T-cell (primary cell): ENCODE results near the gene PTPMT1. TPM values are rescaled to one million over a fixed set of nuclear protein-coding genes. Genes with fewer than 3 reads are reported as not detected.

Source experiments
- ATAC-seq, 4 experiments: fragments of 200-7000 bp in 3 of 4; fragments of 150-1000 bp in 1 of 4; cut with Tn5 transposase; replicated peaks in 1 of 4; 1 replicate in 3 of 4; 2 replicates in 1 of 4; pipeline ENCODE4 v1.10.0; 2021; ENCODE audit warnings: moderate library complexity in 3 of 4, mild to moderate bottlenecking in 2 of 4, moderate number of reproducible peaks in 1 of 4
- CTCF ChIA-PET, 2 donors: fragments of 300-600 bp; sonication (Branson Sonifier 250); formaldehyde crosslinking; loops; one replicate each; lab custom pipeline; 2022; ENCODE audit warnings: antibody characterized with exemption in 2 of 2; lab: Charles Lee
- POLR2A ChIA-PET, 2 donors: fragments of 300-600 bp; sonication (Branson Sonifier 250); formaldehyde crosslinking; loops; one replicate each; lab custom pipeline; 2022; ENCODE audit warnings: antibody characterized with exemption in 2 of 2; lab: Charles Lee
- DNase-seq, 35 experiments: peaks; one replicate each; pipeline versions ENCODE4 v3.0.0 to v3.0.0-alpha.2; 2013 to 2023
- H3K27ac ChIP-seq: one replicate; pipeline ENCODE4 v1.5.1; 2013; ENCODE audit warnings: low read length
- H3K27me3 ChIP-seq, 2 experiments: replicated peaks in 1 of 2; 1 replicate in 1 of 2; 2 replicates in 1 of 2; pipeline versions ENCODE4 v1.6.1 to v1.7.0; 2013; ENCODE audit warnings: low read length in 1 of 2, mixed read lengths in 1 of 2; ENCODE audit not compliant: control insufficient read depth in 2 of 2, insufficient read depth in 2 of 2; ENCODE audit errors: extremely low read depth in 1 of 2
- H3K36me3 ChIP-seq, 2 donors: 1 replicate in 1 of 2; 2 replicates in 1 of 2; pipeline versions ENCODE4 v1.6.1 to v1.7.0; 2013; ENCODE audit warnings: low read length in 1 of 2; ENCODE audit not compliant: control insufficient read depth in 2 of 2, insufficient read depth in 1 of 2; ENCODE audit errors: extremely low read depth in 1 of 2
- H3K4me1 ChIP-seq, 2 experiments: 1 replicate in 1 of 2; 2 replicates in 1 of 2; pipeline versions ENCODE4 v1.6.1 to v1.7.0; 2013; ENCODE audit warnings: low read length in 2 of 2, mixed read lengths in 1 of 2; ENCODE audit not compliant: insufficient read depth in 2 of 2, control insufficient read depth in 1 of 2; ENCODE audit errors: extremely low read depth in 1 of 2
- H3K4me3 ChIP-seq, 2 donors: 1 replicate in 1 of 2; 2 replicates in 1 of 2; pipeline versions ENCODE4 v1.5.1 to v1.7.0; 2013; ENCODE audit warnings: mild to moderate bottlenecking in 2 of 2, low read length in 1 of 2, moderate library complexity in 1 of 2; ENCODE audit not compliant: control insufficient read depth in 1 of 2; ENCODE audit errors: extremely low read depth in 1 of 2
- H3K9me3 ChIP-seq: 2 replicates; pipeline ENCODE4 v1.7.0; 2013
- H3K27ac Mint-ChIP-seq, 2 donors: one replicate each; pipeline ENCODE4 v1.8.0; 2020 to 2021; ENCODE audit warnings: mild to moderate bottlenecking in 2 of 2, mixed read lengths in 2 of 2
- H3K27me3 Mint-ChIP-seq, 2 donors: one replicate each; pipeline ENCODE4 v1.8.0; 2021 to 2022; ENCODE audit warnings: mixed read lengths in 2 of 2
- H3K36me3 Mint-ChIP-seq: one replicate; pipeline ENCODE4 v1.8.0; 2021; ENCODE audit warnings: mixed read lengths
- H3K4me1 Mint-ChIP-seq, 3 donors: one replicate each; pipeline ENCODE4 v1.8.0; 2020 to 2022; ENCODE audit warnings: mixed read lengths in 3 of 3, mild to moderate bottlenecking in 1 of 3
- H3K4me3 Mint-ChIP-seq, 3 donors: one replicate each; pipeline ENCODE4 v1.8.0; 2020 to 2022; ENCODE audit warnings: mild to moderate bottlenecking in 3 of 3, mixed read lengths in 3 of 3, moderate library complexity in 3 of 3
- H3K9me3 Mint-ChIP-seq, 3 donors: one replicate each; pipeline ENCODE4 v1.8.0; 2020 to 2022; ENCODE audit warnings: mixed read lengths in 3 of 3
- WGBS: methylation state at CpG from one replicate; pipeline ENCODE4 v1.1.5; 2013; ENCODE audit warnings: missing lambda C conversion rate; ENCODE audit not compliant: insufficient coverage; 5-methylcytosine and 5-hydroxymethylcytosine counted together
- total RNA-seq, 35 experiments: library from RNA in 6 of 35; stranded (reverse) in 6 of 35; fragments of 120-200 nt in 1 of 35; gene quantifications; one replicate each; pipeline versions ENCODE4 v1.2.1 to v1.2.4 and lab custom pipeline; 2013 to 2026

PTPMT1 gene
- total RNA-seq, 5 donors from 2014 or later (not counting 1 experiment from before 2014, with no cell fraction given), result 14.9 to 25.3 (median 25.0) TPM

DNA sequence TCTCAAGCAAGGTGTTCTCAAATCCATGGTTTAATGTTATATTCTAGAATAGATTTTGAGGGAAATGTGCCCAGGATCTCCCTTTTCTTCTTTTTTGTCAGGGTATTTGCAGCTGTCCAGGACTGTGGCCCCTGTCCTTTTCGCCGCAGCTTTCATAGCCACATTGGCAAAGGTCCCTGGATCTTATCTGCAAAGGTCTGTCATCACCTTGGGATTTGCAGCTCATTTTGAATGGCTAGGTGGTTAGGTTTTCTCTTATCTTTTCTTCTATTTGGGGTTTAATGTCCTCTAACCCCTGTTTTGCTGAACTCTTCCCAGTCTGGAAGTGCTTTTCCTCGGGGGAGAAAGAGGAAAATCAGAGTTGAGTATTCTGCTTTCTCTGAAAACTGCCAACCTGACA is 40.5 kb downstream of the PTPMT1 start:
- H3K36me3 Mint-ChIP-seq, result peaks cover 9% of the 10 kb centered on the region
- CTCF ChIA-PET, result no interaction called here
- Histone ChIP-seq H3K27me3 (peaks cover 0 to under 1% of the 10 kb centered on the region in 2 experiments), H3K36me3 (peaks cover under 1 to 5% of the 10 kb centered on the region in 2 donors), H3K4me1 (no peaks in the 10 kb centered on the region), H3K9me3 (no peaks in the 10 kb centered on the region), H3K27ac (no peak overlapping the region), H3K4me3 (no peak overlapping the region)
- H3K4me1 Mint-ChIP-seq, result no peaks in the 10 kb centered on the region
- H3K27ac Mint-ChIP-seq, result no peak overlapping the region
- POLR2A ChIA-PET, result no interaction called here
- 100% methylated on average over 2 of the region's 3 CpGs for WGBS
- DNase-seq, result no peak
- no peaks in the 10 kb centered on the region for H3K27me3 Mint-ChIP-seq
- H3K4me3 Mint-ChIP-seq, result no peak overlapping the region
- no peaks in the 10 kb centered on the region for H3K9me3 Mint-ChIP-seq
- ATAC-seq, result no peak

DNA sequence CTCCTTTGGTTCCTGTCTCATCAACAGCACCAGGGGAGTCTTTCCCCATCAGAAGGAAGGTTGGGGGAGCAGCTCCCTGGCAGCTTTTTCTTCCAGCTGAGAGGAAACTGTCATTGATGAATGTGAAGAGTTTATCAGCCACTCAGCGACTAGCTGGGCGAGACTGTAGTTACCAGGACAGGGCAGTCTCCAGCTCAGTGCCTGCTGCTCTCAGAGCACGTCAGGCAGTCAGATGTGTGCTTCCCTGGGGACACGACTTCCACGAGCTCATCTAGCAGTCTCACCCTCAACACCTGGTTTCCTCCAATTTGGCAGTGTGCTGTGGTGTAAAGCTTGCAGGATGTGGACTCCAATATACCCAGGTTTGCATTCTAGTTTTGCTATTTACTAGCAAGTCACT is 41.3 kb downstream of the PTPMT1 start:
- ChIA-PET CTCF (no interaction called here), POLR2A (interaction anchor here in 1 of 2 donors (0.6 kb wide), 1 partner anchor 1772 kb away, joined by 3 read pairs; no protein-coding TSS in a partner anchor)
- peaks cover 0 to 2% (median 0%) of the 10 kb centered on the region in 3 donors for H3K4me1 Mint-ChIP-seq
- Histone ChIP-seq H3K4me1 (no peaks in the 10 kb centered on the region), H3K27me3 (no peaks in the 10 kb centered on the region), H3K4me3 (no peak overlapping the region), H3K9me3 (no peaks in the 10 kb centered on the region), H3K36me3 (peaks cover 4 to 5% of the 10 kb centered on the region in 2 donors), H3K27ac (no peak overlapping the region)
- no peaks in the 10 kb centered on the region for H3K27me3 Mint-ChIP-seq
- H3K27ac Mint-ChIP-seq, result no peak overlapping the region
- ATAC-seq (no peak), DNase-seq (no peak)
- WGBS, result 93% methylated on average over 2 of the region's 5 CpGs
- H3K4me3 Mint-ChIP-seq, result no peak overlapping the region
- no peaks in the 10 kb centered on the region for H3K9me3 Mint-ChIP-seq
- peaks cover 9% of the 10 kb centered on the region for H3K36me3 Mint-ChIP-seq

DNA sequence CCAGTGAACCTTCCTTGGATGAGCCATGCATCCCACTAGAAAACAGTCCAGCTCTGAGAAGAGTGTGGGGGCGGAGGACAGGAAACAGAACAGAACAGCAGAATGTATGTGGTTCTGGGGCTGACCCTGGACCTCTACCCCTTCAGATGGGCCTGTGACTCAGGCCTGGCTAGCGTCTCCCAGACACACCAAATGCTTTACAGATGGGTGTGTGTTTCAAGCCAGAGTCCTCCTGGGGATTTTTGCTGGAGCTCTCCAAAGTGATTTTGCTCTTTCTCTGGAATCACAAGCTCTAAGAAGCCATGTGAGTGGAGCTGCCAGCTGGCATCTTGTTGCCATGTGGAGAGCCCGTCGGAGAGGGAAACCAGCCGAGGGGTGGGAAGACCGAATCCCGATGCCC is 42.0 kb downstream of the PTPMT1 start:
- no peaks in the 10 kb centered on the region for H3K9me3 ChIP-seq
- H3K27ac Mint-ChIP-seq, result no peak overlapping the region
- H3K4me1 ChIP-seq, result no peaks in the 10 kb centered on the region
- ChIA-PET CTCF (no interaction called here), POLR2A (no interaction called here)
- no peak overlapping the region for H3K4me3 Mint-ChIP-seq
- peaks cover 4 to 5% of the 10 kb centered on the region in 2 donors for H3K36me3 ChIP-seq
- no peaks in the 10 kb centered on the region for H3K9me3 Mint-ChIP-seq
- peaks cover 9% of the 10 kb centered on the region for H3K36me3 Mint-ChIP-seq
- no peaks in the 10 kb centered on the region for H3K27me3 ChIP-seq
- ATAC-seq, result no peak
- no peak overlapping the region for H3K27ac ChIP-seq
- H3K4me3 ChIP-seq, result no peak overlapping the region
- DNase-seq, result peak in 1 of 35 experiments; percentile 8
- no peaks in the 10 kb centered on the region for H3K27me3 Mint-ChIP-seq
- WGBS, result 93% methylated on average over 6 of the region's 7 CpGs
- H3K4me1 Mint-ChIP-seq, result peaks cover 0 to 3% (median 0%) of the 10 kb centered on the region in 3 donors

DNA sequence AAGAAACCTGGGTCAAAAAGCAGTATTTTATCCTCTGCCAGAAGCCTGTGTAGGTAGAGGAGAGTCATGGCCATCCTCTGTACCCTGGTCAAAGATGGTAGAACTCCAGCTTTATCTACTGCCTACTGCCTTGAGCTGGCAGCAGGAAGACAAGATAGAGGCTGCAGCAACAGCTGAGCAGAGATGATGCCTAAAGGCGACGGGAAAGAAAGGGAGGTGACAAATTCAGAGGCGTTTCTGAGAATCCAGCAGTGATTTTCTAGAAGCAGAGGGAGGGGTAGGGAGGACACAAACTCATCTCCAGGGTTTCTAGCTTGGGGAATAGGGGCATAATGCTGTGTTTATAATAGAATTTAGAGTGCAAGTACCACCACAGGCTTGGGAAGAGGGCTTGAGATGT is 44.3 kb downstream of the PTPMT1 start:
- no peaks in the 10 kb centered on the region for H3K9me3 Mint-ChIP-seq
- peaks cover 9% of the 10 kb centered on the region for H3K36me3 Mint-ChIP-seq
- WGBS, result 20% methylated on average over 3 of the region's 3 CpGs
- no peak overlapping the region for H3K4me3 Mint-ChIP-seq
- CTCF ChIA-PET, result no interaction called here
- H3K27me3 ChIP-seq, result no peaks in the 10 kb centered on the region
- peaks cover 0 to 3% (median 0%) of the 10 kb centered on the region in 3 donors for H3K4me1 Mint-ChIP-seq
- H3K4me3 ChIP-seq, result no peak overlapping the region
- POLR2A ChIA-PET, result no interaction called here
- ATAC-seq (no peak), DNase-seq (no peak)
- no peaks in the 10 kb centered on the region for H3K4me1 ChIP-seq
- no peak overlapping the region for H3K27ac ChIP-seq
- H3K9me3 ChIP-seq, result no peaks in the 10 kb centered on the region
- no peaks in the 10 kb centered on the region for H3K27me3 Mint-ChIP-seq
- peaks cover 4 to 5% of the 10 kb centered on the region in 2 donors for H3K36me3 ChIP-seq
- H3K27ac Mint-ChIP-seq, result no peak overlapping the region

DNA sequence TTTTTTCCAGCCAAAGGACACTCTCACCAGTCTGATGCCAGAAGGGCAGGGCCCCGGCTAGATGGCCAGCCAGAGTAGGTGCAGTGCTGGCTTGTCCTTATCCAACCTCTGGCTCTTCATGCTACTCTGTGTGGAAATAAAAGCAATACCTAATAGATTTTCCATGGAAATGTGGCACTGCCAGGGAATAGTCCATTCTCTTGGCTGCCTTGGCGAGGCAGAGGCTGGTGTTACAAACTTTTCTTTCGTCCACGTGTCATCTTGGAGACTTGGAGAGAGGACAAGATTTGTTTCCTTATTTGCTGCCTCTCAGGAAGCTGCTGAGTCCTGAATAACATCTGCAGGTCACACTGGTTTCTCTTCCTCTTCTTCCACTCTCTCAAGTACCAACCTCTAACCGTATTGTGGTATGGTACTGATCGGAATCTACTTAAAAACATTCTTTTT is 46.0 kb downstream of the PTPMT1 start:
- DNase-seq (peak in 1 of 35 experiments; percentile 5), ATAC-seq (no peak)
- Histone ChIP-seq H3K4me1 (no peaks in the 10 kb centered on the region), H3K4me3 (no peak overlapping the region), H3K9me3 (no peaks in the 10 kb centered on the region), H3K27me3 (no peaks in the 10 kb centered on the region), H3K27ac (no peak overlapping the region), H3K36me3 (peaks cover 4 to 5% of the 10 kb centered on the region in 2 donors)
- Mint-ChIP-seq H3K4me3 (no peak overlapping the region), H3K4me1 (peaks cover 0 to 3% (median 0%) of the 10 kb centered on the region in 3 donors), H3K27me3 (no peaks in the 10 kb centered on the region), H3K27ac (no peak overlapping the region), H3K9me3 (no peaks in the 10 kb centered on the region), H3K36me3 (peaks cover 4% of the 10 kb centered on the region)
- ChIA-PET CTCF (no interaction called here), POLR2A (no interaction called here)
- 68% methylated on average over 3 of the region's 6 CpGs for WGBS

DNA sequence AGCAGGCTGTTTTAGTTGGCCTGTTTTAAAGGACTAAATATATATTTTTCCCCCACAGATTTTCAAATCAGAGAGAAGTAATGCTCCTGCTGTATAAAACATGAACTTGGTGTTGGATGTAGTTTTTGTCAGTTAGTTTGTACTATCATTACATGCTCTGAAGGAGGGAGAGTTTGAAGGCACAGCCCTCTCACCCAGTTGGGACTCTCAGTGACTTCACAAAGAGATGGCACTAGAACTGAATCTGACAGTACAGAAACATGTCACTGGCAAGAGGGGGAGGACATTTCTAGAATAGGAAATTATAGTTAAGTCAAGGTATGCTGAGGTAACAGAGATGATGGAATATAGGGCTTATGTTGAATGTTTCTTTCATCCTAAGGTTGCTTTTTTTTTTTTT is 49.9 kb downstream of the PTPMT1 start:
- no peaks in the 10 kb centered on the region for H3K9me3 ChIP-seq
- no peak overlapping the region for H3K27ac Mint-ChIP-seq
- H3K4me1 ChIP-seq, result no peaks in the 10 kb centered on the region
- DNase-seq (no peak), ATAC-seq (no peak)
- H3K27ac ChIP-seq, result no peak overlapping the region
- POLR2A ChIA-PET, result no interaction called here
- peaks cover 9% of the 10 kb centered on the region in 2 donors for H3K36me3 ChIP-seq
- H3K36me3 Mint-ChIP-seq, result peaks cover 11% of the 10 kb centered on the region
- no peaks in the 10 kb centered on the region for H3K9me3 Mint-ChIP-seq
- CTCF ChIA-PET, result no interaction called here
- H3K27me3 Mint-ChIP-seq, result no peaks in the 10 kb centered on the region
- no peaks in the 10 kb centered on the region for H3K27me3 ChIP-seq
- no peak overlapping the region for H3K4me3 Mint-ChIP-seq
- H3K4me1 Mint-ChIP-seq, result peaks cover 0 to 3% (median 0%) of the 10 kb centered on the region in 3 donors
- H3K4me3 ChIP-seq, result no peak overlapping the region
